Testis (tissue), 3 donors: ENCODE results near the gene MROH7. TPM values are rescaled to one million over a fixed set of nuclear protein-coding genes. Genes with fewer than 3 reads are reported as not detected.

Experiments used
- DNase-seq: peaks from one replicate; pipeline ENCODE4 v3.0.0-alpha.2; 2019
- H3K27ac ChIP-seq, 2 donors: fragments of 200-600 bp; sonication (generic); one replicate each; pipeline ENCODE4 v1.5.1; 2019
- H3K27me3 ChIP-seq: fragments of 200-600 bp; sonication (generic); one replicate; pipeline ENCODE4 v1.5.1; 2019
- H3K36me3 ChIP-seq: fragments of 200-600 bp; sonication (generic); one replicate; pipeline ENCODE4 v1.5.1; 2017; ENCODE audit warnings: low read depth; ENCODE audit errors: missing control alignments
- H3K4me1 ChIP-seq: fragments of 200-600 bp; sonication (generic); one replicate; pipeline ENCODE4 v1.5.1; 2019
- H3K4me3 ChIP-seq, 2 donors: fragments of 200-600 bp; sonication (generic); one replicate each; pipeline ENCODE4 v1.5.1; 2017 to 2019
- H3K9me3 ChIP-seq: fragments of 200-600 bp; sonication (generic); one replicate; pipeline ENCODE4 v1.5.1; 2017
- CTCF ChIP-seq, 3 experiments: fragments of 450-650 bp in 2 of 3; fragments of 200-600 bp in 1 of 3; sonication (generic) in 1 of 3; IDR thresholded peaks; one replicate each; pipeline ENCODE4 v1.5.1; 2016 to 2019; ENCODE audit warnings: antibody characterized with exemption in 3 of 3, mild to moderate bottlenecking in 2 of 3, moderate library complexity in 1 of 3
- POLR2A ChIP-seq: fragments of 450-650 bp; IDR thresholded peaks from one replicate; pipeline ENCODE4 v1.6.1; 2017; ENCODE audit warnings: antibody characterized with exemption, mild to moderate bottlenecking, moderate library complexity
- WGBS, 2 donors: methylation state at CpG; one replicate each; pipeline ENCODE4 v1.1.5; 2018; 5-methylcytosine and 5-hydroxymethylcytosine counted together
- intact Hi-C: fragments of 100-400 bp; cut with DNase I; formaldehyde crosslinking; loops from one replicate; pipeline ENCODE4 v1.15.1; 2023; ENCODE audit warnings: low total_unique reads
- polyA plus RNA-seq: library from polyadenylated mRNA; stranded (reverse); fragments of 350-450 nt; fragmentation: Illumina TruSeq; extraction: RNeasy Lipid Tissue Mini Kit (QIAGEN cat#74804); gene quantifications from one replicate; pipeline ENCODE4 v1.2.3, GENCODE V29; 2014; ENCODE audit warnings: low read depth, low replicate concordance; ENCODE audit not compliant: insufficient read depth
- total RNA-seq, 2 donors: library from RNA; depleted of rRNA; stranded (reverse); fragments of >200 nt; gene quantifications; one replicate each; pipeline ENCODE4 v1.2.3, GENCODE V29; 2016

MROH7 gene
- total and polyA plus RNA-seq, 3 donors from 2014 or later, result 72.7 to 236 (median 162) TPM

- TF ChIP-seq CTCF (IDR thresholded peaks at IDR 0.05), result no peak
- intact Hi-C loops, result no loop called here
- Histone ChIP-seq H3K4me3 (peak overlapping the region; percentile 95 to 97), H3K27ac (peak overlapping the region in 1 of 2 donors; percentile 73), H3K36me3 (no peaks in the 10 kb centered on the region), H3K27me3 (no peaks in the 10 kb centered on the region), H3K9me3 (no peaks in the 10 kb centered on the region), H3K4me1 (peaks cover 10% of the 10 kb centered on the region)
- DNase-seq, result no peak
- WGBS, 2 donors, result 29 to 36% methylated on average over 8 of the region's 8 CpGs
These were observed 74.9 kb downstream of the MROH7 start for GRCh38 chr1:54716299-54717047.

- no peak overlapping the region for H3K27ac ChIP-seq
- intact Hi-C loops, result no loop called here
- H3K36me3 ChIP-seq, result no peaks in the 10 kb centered on the region
These were observed 80.1 kb downstream of the MROH7 start for GRCh38 chr1:54721719-54722118.

GRCh38 chr1:54723985-54724384, 82.4 kb downstream of the MROH7 start:
- no peak for TF ChIP-seq CTCF (IDR thresholded peaks at IDR 0.05)
- no peak for TF ChIP-seq POLR2A
- Histone ChIP-seq H3K4me3 (no peak overlapping the region), H3K4me1 (no peaks in the 10 kb centered on the region), H3K36me3 (no peaks in the 10 kb centered on the region), H3K27ac (no peak overlapping the region), H3K27me3 (no peaks in the 10 kb centered on the region), H3K9me3 (no peaks in the 10 kb centered on the region)
- intact Hi-C loops, result no loop called here
- no peak for DNase-seq

More at GRCh38 chr1:54721719-54722118, 80.1 kb downstream of the MROH7 start:
- Histone ChIP-seq H3K4me1 (peaks cover 4% of the 10 kb centered on the region), H3K27me3 (no peaks in the 10 kb centered on the region), H3K4me3 (no peak overlapping the region), H3K9me3 (no peaks in the 10 kb centered on the region)
- no peak for DNase-seq
- no peak for TF ChIP-seq POLR2A
- TF ChIP-seq CTCF (IDR thresholded peaks at IDR 0.05), result no peak

GRCh38 chr1:54724771-54725170, 83.2 kb downstream of the MROH7 start:
- intact Hi-C loops, result no loop called here
- H3K4me3 ChIP-seq, result no peak overlapping the region
- H3K4me1 ChIP-seq, result no peaks in the 10 kb centered on the region
- DNase-seq, result no peak
- WGBS, 2 donors, result 97 to 100% methylated on average over 1 of the region's 1 CpG
- H3K36me3 ChIP-seq, result no peaks in the 10 kb centered on the region
- no peak overlapping the region for H3K27ac ChIP-seq
- TF ChIP-seq POLR2A (no peak), CTCF (IDR thresholded peaks at IDR 0.05) (no peak)
- H3K27me3 ChIP-seq, result no peaks in the 10 kb centered on the region
- no peaks in the 10 kb centered on the region for H3K9me3 ChIP-seq

GRCh38 chr1:54728027-54728426, 86.4 kb downstream of the MROH7 start:
- 83 to 93% methylated on average over 3 of the region's 3 CpGs for WGBS, 2 donors
- TF ChIP-seq POLR2A, result no peak
- no peak for TF ChIP-seq CTCF (IDR thresholded peaks at IDR 0.05)
- DNase-seq, result no peak
- H3K27ac ChIP-seq, result no peak overlapping the region
- no peaks in the 10 kb centered on the region for H3K36me3 ChIP-seq
- H3K9me3 ChIP-seq, result no peaks in the 10 kb centered on the region
- no peak overlapping the region for H3K4me3 ChIP-seq
- intact Hi-C loops, result no loop called here
- H3K27me3 ChIP-seq, result no peaks in the 10 kb centered on the region
- no peaks in the 10 kb centered on the region for H3K4me1 ChIP-seq
